Esophagus muscularis mucosa (tissue), 3 donors: ENCODE measurements around the gene FGF14.

Experiments
- POLR2A ChIP-seq: fragments of 450-650 bp; IDR thresholded peaks from one replicate; pipeline ENCODE4 v1.6.1; 2017; ENCODE audit warnings: antibody characterized with exemption, moderate library complexity, mild to moderate bottlenecking, low read depth
- TF ChIP-seq, protein P1 (sequence below), 3 experiments: fragments of 200-600 bp in 2 of 3; fragments of 450-650 bp in 1 of 3; sonication (generic) in 2 of 3; IDR thresholded peaks; one replicate each; pipeline ENCODE4 v1.5.1; 2017 to 2019; ENCODE audit warnings: antibody characterized with exemption in 3 of 3, mild to moderate bottlenecking in 2 of 3, moderate library complexity in 1 of 3

DNA sequence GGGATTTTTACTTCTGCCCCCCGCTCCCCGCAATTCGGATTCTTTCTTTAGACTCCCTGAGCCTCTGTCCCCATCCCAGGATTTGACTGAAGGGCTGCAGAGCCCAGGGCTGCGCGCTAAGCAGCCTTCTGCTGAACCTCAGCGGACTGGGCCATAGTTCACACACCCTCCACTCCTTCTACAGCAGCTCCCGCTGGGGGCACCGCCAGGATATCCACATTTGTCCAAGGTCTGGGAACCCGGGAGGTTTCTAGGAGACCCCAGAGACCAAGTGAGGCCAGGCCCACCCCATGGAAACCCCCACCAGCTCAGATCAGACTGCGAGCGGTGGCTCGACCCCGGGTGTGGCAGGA lies 486.1 kb downstream of the FGF14 start:
- TF ChIP-seq, protein P1, sequence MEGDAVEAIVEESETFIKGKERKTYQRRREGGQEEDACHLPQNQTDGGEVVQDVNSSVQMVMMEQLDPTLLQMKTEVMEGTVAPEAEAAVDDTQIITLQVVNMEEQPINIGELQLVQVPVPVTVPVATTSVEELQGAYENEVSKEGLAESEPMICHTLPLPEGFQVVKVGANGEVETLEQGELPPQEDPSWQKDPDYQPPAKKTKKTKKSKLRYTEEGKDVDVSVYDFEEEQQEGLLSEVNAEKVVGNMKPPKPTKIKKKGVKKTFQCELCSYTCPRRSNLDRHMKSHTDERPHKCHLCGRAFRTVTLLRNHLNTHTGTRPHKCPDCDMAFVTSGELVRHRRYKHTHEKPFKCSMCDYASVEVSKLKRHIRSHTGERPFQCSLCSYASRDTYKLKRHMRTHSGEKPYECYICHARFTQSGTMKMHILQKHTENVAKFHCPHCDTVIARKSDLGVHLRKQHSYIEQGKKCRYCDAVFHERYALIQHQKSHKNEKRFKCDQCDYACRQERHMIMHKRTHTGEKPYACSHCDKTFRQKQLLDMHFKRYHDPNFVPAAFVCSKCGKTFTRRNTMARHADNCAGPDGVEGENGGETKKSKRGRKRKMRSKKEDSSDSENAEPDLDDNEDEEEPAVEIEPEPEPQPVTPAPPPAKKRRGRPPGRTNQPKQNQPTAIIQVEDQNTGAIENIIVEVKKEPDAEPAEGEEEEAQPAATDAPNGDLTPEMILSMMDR (IDR thresholded peaks at IDR 0.05) = no peak
- TF ChIP-seq POLR2A = no peak
